IMR-90 (cell line): ENCODE results near the gene ZNF468.

Experiments
- CTCF ChIP-seq: conservative IDR thresholded peaks from 2 replicates; pipeline ENCODE4 v1.5.1; 2012; ENCODE audit warnings: mild to moderate bottlenecking, low read depth, low read length, improper control_type of control experiment
- MAFK ChIP-seq: IDR thresholded peaks from 2 replicates; pipeline ENCODE4 v1.6.1; 2012; ENCODE audit warnings: low read depth, low read length, improper control_type of control experiment
- POLR2A ChIP-seq: IDR thresholded peaks from 2 replicates; pipeline ENCODE4 v1.6.1; 2012; ENCODE audit warnings: mild to moderate bottlenecking, low read depth, low read length
- SMC3 ChIP-seq: fragments of 150-350 bp; IDR thresholded peaks from 2 replicates; pipeline ENCODE4 v1.6.1; 2016; ENCODE audit warnings: low read depth, mild to moderate bottlenecking, antibody characterized with exemption, low read length, moderate library complexity

- TF ChIP-seq POLR2A (no peak), SMC3 (no peak), CTCF (no peak), MAFK (no peak)
These were observed 32.5 kb upstream of the ZNF468 start for GRCh38 chr19:52889931-52890330.
